T-helper 9 cell (primary cell): ENCODE results near the gene RAD51B.

Experiments used
- DNase-seq: peaks from one replicate; pipeline ENCODE4 v3.0.0-alpha.2; 2020

RAD51B gene

DNA sequence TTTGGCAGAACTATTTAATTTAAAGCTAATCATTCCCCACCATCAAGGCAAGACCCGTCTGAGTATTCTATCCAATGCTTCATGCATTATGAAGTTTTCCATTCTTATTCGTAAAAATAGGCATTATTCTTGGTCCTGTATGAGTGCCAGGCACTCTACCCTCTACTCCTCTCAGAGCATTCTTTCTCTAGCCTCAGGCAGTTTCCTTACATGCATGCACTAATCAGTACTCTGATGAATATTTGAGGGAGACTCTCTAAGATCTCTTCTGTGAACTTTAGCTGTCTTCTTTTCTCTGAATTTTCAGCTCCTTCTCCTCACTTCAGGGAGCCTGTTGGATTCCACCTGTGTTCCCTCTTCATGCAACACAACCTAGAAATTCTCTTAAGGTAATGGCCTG, 334.7 kb downstream of the RAD51B start:
- no peak for DNase-seq

GRCh38 chr14:68157971-68158371, 338.4 kb downstream of the RAD51B start:
- no peak for DNase-seq

DNA sequence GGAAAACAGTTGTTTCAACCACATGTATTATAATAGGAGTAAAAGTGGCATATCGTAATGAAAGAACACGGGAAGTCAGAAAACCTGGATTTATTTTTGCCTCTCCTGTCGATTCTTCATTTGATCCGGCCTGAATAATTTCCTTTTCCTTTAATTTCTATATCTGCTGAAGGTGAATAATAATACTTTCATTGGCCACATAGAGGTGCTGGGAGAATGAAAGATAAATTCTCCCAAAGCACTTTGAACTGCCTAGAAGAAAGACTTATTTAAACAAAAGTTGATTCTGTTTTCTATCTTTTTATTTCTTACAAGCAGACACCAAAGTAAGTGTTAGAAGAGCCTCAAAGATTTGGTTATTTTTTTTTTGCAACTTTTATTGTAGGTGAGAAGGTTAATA, 339.1 kb downstream of the RAD51B start:
- no peak for DNase-seq

DNA sequence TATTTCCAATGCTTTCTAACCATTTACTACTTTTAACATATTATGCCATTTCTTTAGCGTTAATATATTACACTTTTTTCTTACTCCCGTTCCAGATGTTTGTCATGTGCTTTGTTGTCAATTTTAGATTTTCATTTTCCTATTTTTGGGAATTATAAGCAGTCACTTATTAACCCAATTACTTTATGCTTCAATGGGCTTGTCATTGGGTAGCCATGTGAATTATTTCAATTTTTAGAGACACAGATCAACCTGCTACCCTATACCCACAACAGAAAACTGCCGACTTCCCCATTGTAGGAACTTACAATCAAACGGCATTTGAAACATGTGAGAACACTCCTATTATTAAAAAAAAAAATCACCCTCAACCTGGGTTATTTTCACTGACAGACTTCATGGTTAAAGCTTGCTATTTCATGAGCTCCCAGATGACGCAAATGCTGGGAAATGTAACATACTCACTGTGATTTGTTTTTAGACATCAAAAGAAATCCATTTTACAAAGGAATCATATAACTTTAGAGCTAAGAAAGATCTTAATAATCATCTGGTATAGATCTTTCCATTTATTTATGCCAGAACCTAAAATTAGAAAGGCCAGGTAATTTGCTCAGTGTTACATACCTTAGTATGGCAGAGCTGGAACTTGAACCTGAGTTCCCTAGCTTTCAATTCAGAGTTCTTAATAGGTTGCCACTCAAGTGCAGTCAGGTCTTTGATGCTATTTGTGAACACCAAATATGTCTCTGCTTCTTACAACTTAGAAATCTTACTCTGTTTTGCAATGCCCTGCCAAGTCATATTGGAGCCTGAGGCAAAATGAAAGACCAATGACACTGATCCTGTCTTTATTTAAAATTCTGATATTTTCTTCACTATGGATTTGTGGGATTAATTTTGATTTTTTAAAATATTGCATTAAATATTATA, 340.4 kb downstream of the RAD51B start:
- DNase-seq = no peak

DNA sequence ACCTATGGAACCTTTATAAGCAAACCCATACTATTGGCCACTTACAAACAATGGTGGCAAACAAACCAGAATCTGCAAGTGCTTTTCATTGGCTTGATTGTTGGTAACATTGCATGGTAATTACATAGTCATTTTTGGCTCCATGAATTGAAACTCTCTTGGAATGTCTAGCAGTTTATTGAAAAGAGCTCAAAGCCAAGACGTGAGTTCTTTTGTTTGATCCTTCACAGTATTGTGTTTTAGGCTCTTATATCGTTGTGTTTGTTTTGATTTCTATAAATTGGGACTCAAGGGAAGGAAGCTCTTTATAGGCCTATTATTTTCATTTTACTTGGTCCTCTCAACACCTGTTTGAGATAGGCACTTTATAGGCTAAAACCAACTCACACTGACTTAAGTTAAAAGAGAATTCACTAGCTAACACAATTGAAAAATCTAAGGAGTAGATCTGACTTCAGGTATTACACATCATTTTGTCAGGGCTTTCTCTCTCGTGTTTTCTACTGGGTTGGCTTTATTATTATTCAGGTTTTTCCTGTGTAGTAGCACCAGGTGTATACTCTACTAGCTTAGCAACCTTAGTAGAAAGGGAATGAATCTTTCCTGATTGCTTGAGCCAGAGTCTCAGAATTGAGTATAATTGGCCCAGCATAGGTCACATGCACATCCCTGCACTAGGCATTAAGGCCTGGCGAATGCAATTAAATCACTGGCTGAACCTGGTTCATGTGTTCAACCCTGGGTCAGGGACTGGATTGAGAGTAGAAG, 341.4 kb downstream of the RAD51B start:
- DNase-seq = no peak

DNA sequence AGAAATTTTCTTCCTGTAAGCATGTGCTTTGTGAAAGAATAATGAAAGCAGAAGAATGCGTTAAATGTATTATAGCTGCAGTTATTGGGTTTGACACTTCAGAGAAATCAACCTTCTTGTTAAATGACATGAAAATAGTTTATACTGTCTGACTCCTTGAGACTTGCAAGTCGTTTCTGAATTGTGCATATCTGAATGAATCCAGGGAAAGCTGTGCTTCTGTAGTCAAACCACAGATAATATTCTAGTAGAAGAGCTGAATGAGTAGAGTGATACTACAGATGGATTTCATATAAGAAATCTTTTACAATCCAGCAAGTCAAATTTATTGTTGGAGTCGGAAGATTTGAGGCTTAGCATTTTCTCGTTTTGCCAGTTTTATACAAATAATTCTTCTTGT, 343.3 kb downstream of the RAD51B start:
- DNase-seq = no peak

DNA sequence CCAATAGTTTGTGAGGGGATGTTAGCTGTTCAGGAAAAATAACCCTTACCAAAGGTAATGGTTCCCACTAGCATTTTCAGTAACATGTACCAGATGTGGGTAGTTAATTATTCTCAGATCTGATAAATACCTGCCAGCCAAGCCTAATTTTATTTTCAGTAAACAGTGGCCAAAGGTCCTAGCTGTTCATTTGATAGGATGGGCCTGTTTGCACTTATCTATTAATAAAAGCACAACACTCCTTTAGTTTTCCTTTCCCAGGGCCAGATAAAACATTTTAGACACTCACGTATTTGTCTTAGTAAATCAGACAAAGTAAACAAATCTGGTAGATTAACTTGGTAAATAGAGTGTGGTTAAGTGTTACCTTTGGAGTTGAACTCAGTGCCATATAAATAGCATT, 345.1 kb downstream of the RAD51B start:
- no peak for DNase-seq

- DNase-seq = no peak
Observed at GRCh38 chr14:68165274-68165843, 345.8 kb downstream of the RAD51B start.

DNA sequence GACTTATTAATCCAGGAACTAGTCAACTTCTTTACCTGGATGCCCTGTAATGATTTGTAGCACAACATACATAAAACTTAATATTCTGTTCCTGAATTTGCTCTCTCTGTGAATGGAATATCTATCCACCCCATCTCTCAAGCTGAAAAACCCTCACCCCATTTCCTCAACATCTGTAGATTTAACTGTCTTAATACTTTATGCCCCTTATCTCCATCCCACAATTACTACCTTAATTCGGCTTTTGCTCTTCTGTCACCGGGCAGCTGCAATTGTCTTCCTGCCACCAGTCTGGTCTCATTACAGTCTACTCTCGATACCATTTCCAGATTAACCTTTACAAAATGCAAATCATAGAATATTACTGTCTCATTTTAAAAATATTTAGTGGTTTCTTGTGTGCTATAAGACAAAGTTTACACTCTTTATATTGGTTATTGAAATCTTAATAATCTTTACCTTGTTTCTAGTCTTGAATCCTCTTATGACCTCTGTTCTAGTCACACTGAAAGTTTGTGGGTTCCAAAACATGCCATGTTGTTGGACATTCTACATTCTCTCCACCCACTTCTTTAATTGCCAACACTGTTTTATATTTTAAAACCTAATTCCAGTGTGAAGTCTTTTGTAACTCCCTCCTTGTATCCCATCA, 347.3 kb downstream of the RAD51B start:
- DNase-seq = no peak

DNA sequence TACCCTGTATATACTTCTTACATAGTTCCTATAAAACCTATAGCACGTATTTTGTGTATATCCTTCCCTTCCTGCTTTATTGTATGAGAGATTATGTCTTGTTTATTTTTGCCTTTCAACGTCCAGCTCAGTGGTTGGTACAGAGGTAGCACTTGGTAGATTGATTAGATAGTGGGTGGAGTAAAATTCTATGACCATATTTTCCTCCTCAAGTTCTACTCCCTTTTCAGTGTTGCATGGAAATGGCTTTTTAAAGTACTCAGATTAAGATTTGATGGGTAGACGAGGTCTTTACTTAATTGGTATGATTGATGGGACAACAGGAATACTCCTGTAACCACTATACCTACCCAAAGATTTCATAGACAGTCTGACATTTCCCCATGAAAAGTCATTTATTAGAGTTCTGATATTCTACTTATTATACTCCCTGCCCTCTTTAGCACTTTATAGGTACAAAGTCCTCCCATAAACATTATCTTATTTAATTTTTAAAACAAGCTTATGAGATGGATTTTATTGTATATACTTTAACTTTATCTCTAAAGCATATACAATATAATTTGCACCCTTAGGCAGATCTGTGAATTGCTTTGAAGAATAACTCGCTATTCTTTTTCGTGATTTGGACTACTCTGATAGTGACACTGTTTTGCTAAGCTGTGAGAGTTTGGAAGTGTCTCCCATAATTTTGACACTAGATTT, 348.0 kb downstream of the RAD51B start:
- no peak for DNase-seq

DNA sequence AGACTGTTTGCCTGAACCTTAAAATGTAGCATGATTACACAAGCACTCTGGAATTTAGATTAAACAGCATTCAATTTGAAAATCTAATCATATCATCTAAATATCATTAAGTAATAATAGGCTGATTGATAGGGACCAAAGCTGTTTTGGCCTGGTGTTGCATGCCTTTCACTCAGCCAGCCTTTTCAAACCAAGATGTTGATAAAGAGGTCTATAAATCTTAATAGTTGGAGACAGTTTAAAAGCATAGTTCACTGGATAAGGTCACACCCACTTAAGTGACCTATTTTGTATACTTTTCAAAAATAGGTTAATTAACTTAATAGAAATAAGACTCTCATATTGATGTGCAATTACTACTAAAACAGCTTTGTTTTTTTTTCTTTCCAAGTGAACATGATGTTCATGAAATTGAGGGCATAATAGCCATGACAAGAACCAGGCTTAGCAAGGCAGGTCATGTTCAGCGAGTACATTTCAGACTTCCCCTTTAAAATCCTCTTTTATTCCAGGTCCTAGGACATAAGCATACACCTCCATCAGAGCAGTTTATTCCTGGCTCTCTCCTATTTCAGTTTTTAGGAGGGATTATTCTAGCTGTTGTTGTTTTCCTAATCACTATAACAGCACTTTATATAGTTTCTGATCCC, 349.0 kb downstream of the RAD51B start:
- no peak for DNase-seq

- DNase-seq = no peak
Observed at GRCh38 chr14:68172216-68172615, 352.6 kb downstream of the RAD51B start.

DNA sequence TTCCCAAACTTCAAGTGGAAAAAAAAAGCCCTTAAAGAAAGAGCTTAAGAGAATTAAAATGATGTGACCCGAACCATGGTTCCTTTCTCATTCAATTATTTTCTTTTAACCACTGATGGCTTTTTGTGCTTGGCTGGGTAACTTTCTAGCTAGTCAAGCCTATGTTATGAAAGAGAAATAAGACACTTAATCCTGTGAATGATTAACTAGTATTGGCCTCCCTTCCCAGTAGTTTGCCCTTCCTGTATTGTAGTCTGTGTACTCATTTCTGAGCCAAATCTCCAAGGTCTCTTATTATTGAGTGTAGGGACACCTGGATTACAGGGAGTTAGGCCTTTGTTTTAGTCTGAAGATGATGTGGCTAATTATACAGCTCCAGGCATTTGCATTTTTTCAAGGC, 353.0 kb downstream of the RAD51B start:
- no peak for DNase-seq

DNA sequence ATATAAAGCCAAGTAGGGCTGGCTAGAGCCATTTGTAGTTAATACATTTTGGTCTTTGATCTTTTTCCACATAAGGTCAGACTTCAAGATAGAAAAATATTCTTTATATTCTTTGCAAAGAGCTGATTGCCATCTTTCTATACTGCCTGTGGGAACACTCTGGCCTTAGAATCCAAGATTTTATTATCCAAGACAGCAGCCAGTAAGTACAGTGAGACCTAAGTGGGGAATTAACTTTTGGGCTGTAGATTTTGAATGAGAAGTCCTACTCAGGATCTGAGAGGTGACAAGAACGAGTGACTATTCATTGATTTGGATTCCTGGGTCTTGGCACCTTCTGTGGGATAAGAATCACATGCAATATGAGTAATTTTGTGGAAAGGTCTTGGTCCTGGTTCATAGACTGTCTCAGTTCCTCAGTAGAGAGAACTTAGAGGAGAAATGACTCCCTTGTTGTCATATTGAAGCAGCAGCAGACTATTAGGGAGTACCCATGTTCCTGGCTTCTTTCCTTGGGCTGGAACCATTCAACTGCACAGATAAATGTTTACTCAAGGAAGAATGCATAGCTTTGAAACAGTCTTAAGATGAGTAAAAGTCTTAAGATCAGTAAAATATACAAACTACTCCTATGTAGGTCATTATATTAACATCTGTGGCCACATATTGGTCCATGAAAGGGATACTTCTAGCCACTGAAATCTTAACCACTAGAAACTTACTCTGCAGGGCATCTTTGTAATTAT, 353.8 kb downstream of the RAD51B start:
- DNase-seq = no peak

GRCh38 chr14:68174446-68174845, 354.9 kb downstream of the RAD51B start:
- DNase-seq = no peak

DNA sequence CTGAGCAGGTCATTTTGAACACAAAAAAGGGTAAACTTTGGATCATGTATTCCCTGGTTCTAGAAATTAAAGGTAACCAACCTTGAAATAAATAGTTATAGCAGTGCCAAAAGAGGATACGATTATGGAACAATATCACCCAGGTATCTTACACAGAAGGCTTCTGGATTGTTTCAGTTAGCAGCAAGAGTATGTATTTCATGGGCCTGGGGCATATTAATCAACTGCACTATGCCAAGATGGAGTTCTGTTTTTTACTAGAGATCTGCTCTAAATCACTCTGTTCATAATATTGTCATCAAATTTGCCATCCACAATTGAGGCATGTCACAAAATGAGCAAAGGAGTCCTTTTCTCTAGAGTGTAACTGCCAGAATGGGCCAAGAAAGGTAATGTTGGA, 357.1 kb downstream of the RAD51B start:
- DNase-seq = no peak

GRCh38 chr14:68177728-68178127, 358.1 kb downstream of the RAD51B start:
- DNase-seq = no peak

- no peak for DNase-seq
Observed at GRCh38 chr14:68178282-68178681, 358.7 kb downstream of the RAD51B start.

DNA sequence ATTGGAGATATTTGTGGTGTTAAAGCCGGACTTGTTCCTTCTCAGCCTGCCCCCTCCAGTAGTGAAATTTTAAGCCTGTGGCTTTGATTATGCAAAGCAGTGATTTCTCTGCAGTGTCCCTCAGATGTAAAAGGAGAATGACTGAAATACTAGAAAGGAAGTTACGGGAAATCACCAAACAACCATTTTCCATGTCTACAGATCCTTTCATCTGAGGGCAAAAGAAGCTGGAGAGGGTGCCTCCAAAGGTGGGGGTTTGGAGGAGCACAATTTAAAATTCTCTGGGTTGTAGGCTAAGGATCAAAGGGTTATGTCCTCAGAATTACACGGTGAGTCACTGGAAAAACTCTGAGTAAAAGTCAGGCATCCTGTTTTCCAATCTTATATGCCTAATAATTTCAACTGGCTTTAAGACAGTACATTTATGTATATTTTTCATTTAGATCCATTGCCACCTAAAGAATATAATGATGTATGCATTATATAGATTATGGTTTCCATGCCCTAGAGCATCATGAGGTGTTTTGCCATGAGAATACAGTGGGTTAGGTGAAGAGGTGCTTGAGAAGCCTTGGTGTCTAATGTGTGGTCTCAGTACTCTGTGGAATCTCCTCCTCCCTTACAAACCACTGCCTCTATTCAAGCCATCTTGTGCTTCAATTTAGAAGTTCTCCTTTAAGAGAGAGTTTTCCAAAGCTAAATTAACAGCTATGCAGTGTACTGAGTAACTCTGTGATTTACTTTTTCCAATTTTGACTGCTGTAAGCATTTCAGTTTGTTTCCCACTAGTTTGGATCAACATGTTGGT, 362.1 kb downstream of the RAD51B start:
- no peak for DNase-seq

- DNase-seq = no peak
Observed at GRCh38 chr14:68182492-68182891, 362.9 kb downstream of the RAD51B start.
